ENCODE measurements around the gene FGF19. TPM values are rescaled to one million over a fixed set of nuclear protein-coding genes. Genes with fewer than 3 reads are reported as not detected.

FGF19 gene
- total RNA-seq, 4 donors from 2014 or later = not detected

DNA sequence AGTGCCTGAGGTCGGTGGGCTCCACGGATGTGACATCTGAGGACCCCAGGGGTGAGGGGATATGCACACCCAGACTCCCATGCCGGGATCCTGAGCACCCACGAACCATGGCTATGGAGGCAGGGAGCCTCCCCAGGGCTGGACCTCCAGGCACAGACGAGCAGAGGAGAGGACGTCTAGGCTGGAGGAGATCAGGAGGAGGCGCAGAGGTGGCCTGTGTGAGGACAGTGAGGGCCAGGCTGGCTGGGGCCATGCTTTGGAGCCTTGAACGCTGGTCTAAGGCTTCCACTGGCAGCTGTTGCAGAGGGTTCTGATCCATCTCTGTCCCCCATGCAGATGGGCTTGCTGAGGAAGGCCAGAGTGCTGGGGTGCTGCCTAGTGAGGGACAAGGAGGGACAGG, 42.3 kb upstream of the FGF19 start:
- ATAC-seq (ENCODE audit: low FRiP score) (no peak), DNase-seq (ENCODE audit: low spot score) (no peak)
- TF ChIP-seq, protein P1, sequence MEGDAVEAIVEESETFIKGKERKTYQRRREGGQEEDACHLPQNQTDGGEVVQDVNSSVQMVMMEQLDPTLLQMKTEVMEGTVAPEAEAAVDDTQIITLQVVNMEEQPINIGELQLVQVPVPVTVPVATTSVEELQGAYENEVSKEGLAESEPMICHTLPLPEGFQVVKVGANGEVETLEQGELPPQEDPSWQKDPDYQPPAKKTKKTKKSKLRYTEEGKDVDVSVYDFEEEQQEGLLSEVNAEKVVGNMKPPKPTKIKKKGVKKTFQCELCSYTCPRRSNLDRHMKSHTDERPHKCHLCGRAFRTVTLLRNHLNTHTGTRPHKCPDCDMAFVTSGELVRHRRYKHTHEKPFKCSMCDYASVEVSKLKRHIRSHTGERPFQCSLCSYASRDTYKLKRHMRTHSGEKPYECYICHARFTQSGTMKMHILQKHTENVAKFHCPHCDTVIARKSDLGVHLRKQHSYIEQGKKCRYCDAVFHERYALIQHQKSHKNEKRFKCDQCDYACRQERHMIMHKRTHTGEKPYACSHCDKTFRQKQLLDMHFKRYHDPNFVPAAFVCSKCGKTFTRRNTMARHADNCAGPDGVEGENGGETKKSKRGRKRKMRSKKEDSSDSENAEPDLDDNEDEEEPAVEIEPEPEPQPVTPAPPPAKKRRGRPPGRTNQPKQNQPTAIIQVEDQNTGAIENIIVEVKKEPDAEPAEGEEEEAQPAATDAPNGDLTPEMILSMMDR (IDR thresholded peaks at IDR 0.05) = no peak

DNA sequence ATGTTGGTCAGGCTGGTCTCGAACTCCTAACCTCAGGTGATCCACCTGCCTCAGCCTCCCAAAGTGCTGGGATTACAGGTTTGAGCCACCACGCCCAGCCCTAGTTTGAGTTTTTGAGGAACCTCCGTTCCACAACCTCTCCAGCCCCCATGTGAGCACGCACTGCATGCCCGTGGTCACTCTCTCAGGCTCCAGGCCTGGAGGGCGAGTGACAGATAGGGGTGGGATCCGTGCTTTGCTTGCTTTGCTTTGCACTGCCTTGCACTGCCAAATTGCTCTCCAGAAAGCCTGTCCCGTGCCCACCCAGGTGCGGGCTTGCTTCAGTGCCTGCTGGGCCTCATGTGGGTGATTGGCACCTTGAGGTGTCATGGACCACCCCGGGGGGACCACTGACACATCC, 41.4 kb upstream of the FGF19 start:
- DNase-seq (ENCODE audit: low spot score) (no peak), ATAC-seq (ENCODE audit: low FRiP score) (no peak)
- TF ChIP-seq, protein P1 (IDR thresholded peaks at IDR 0.05) = no peak

DNA sequence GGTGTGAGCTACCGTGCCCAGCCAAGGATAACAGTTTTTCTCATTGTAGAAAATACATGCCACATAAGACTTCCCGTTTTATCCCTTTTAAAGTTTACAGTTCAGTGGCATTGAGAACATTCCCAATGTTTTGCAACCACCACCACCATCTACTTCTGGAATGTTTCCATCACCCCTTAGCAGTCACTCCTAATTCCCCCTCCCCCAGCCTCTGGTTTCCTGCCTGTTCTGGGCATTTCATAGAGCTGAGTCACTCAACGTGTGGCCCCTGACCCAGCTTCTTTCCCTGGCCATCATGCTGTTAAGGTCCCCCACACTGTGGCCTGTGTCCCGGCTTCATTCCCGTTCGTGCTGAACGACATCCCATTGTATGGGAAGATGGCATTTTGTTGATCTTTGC, 40.6 kb upstream of the FGF19 start:
- DNase-seq (ENCODE audit: low spot score) = no peak
- no peak for ATAC-seq (ENCODE audit: low FRiP score)
- TF ChIP-seq, protein P1 (IDR thresholded peaks at IDR 0.05) = no peak

DNA sequence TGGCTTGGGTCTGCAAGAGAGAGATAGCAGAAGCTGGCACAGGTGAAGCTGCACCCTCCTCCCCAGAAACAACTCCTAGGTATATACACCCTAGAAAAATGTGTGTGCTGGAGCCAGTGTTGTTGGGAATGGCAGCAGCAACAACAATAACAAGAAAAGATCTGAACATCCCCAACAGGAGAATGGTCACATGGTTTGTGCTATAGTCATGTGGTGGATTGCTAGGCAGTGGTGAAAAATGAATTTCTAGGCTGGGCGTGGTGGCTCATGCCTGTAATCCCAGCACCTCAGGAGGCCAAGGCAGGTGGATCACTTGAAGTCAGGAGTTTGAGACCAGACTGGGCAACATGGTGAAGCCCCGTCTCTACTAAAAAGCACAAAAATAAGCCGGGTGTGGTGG, 31.0 kb upstream of the FGF19 start:
- ATAC-seq (ENCODE audit: low FRiP score) = no peak

DNA sequence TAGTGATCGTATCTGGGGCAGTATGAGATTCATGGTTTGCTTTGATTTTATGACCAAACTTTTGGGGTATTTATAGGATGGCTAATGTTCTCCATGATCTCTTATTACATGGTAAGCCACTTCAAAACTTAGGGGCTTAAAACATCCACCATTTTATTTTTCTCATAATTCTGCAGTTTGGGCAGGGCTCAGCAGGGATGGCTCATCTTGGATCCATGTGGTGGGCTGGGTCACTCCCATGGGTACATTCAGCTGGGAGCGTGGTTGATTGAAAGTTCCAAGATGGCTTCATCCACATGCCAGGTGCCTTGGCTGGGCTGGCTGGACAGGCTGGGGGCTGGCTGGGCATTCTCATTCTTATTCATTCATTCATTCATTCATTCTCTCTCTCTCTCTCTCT, 30.5 kb upstream of the FGF19 start:
- ATAC-seq (ENCODE audit: low FRiP score) (no peak), DNase-seq (ENCODE audit: low spot score) (no peak)
- TF ChIP-seq, protein P1 (IDR thresholded peaks at IDR 0.05) = no peak

More for the DNA sequence above, 31.0 kb upstream of the FGF19 start:
- TF ChIP-seq, protein P1 (IDR thresholded peaks at IDR 0.05) = no peak
- DNase-seq (ENCODE audit: low spot score) = no peak

DNA sequence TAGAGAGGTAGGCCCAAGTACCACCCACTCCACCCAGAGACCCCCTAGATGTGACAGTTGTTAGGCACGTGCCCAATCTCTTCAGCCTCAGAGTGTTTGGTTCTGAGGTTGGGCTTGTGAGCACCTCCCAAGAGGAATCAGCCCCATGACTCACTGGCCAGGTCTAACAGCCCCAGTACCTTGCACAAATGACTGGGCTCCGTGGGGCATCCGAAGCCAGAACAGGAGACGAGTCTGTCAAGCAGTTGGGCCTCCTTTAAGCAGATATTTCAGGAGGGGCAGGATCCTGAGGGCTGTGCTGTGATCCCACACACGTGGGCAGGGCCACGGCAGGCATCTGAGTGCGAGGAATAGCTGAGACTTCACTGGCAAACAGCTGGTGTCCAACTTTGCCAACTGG, 29.1 kb upstream of the FGF19 start:
- ATAC-seq (ENCODE audit: low FRiP score) (no peak), DNase-seq (ENCODE audit: low spot score) (no peak)
- TF ChIP-seq, protein P1 (IDR thresholded peaks at IDR 0.05) = no peak

DNA sequence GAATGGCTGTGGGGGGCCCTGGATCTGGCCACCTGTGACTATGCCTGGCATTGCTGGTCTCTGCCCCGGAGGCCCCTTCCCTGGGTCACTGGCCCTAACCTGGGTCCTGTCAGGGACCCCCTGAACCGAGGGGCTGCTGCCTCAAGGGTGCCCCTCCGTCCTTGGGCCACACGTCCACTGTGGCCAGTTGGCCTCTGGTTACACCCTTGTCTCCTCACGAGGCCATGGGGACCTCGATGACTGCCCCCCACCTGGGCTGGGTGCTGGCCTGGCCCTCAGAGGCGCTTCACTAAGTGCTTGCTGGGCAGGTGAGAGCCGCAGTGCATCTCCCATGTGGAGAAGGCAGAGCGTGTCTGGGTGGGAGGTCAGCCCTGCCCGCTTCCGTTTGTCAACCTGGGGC, 27.3 kb upstream of the FGF19 start:
- TF ChIP-seq, protein P1 (IDR thresholded peaks at IDR 0.05) = no peak
- ATAC-seq (ENCODE audit: low FRiP score) = no peak

More for the DNA sequence above, 27.3 kb upstream of the FGF19 start:
- DNase-seq (ENCODE audit: low spot score) = no peak
